Subcutaneous adipose tissue (tissue), 4 donors: ENCODE results near the gene PADI2. TPM values are rescaled to one million over a fixed set of nuclear protein-coding genes. Genes with fewer than 3 reads are reported as not detected.

ENCODE experiments used
- total RNA-seq, 4 donors: library from RNA; depleted of rRNA; stranded (reverse); fragments of >200 nt; gene quantifications; one replicate each; pipeline ENCODE4 v1.1.0, GENCODE V29; 2016
- TF ChIP-seq, protein P1 (sequence below): fragments of 450-650 bp; IDR thresholded peaks from one replicate; pipeline ENCODE4 v1.5.1; 2016; ENCODE audit warnings: low read depth, mild to moderate bottlenecking, control low read depth, antibody characterized with exemption, moderate library complexity

The PADI2 gene
- total RNA-seq, 4 donors from 2014 or later = 0.19 to 2.9 (median 0.60) TPM

DNA sequence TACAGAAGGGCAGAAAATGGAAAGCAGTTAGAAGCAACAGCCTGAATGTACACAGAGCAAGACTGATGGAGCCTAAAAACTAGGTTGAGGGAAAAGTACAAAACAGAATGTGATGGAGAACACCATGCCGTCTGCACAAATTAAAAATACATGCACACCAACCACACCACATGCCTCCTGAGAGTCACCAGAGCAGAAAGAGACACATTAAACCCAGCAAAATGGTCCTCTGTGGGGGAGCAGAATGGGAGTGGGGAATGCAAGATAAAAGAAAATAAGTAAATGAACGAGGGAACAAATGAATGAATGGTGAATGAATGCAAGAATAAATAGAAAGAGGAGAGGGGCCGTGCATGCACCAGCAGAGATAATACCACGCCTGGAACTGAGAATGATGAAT lies 24.1 kb downstream of the PADI2 start:
- TF ChIP-seq, protein P1, sequence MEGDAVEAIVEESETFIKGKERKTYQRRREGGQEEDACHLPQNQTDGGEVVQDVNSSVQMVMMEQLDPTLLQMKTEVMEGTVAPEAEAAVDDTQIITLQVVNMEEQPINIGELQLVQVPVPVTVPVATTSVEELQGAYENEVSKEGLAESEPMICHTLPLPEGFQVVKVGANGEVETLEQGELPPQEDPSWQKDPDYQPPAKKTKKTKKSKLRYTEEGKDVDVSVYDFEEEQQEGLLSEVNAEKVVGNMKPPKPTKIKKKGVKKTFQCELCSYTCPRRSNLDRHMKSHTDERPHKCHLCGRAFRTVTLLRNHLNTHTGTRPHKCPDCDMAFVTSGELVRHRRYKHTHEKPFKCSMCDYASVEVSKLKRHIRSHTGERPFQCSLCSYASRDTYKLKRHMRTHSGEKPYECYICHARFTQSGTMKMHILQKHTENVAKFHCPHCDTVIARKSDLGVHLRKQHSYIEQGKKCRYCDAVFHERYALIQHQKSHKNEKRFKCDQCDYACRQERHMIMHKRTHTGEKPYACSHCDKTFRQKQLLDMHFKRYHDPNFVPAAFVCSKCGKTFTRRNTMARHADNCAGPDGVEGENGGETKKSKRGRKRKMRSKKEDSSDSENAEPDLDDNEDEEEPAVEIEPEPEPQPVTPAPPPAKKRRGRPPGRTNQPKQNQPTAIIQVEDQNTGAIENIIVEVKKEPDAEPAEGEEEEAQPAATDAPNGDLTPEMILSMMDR = no peak

DNA sequence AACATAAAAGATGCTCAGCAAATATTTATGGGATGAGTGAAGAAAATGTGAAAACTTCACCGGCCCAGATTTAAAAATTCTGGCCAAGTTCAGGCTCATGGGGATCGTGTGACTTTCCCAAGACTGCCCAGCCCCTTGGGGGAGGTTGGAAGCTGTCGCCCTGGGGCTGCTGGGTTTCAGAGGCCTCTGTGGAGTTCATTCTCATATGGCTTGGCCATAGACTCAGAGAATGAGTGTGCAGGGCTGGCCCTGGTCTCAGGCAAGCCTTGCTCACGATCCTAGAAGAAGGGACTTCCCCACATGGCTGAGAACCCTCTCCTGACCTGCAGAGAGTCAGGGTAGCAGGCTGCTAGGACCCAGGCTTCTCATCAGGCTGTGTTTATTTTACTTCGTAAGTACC lies 24.6 kb downstream of the PADI2 start:
- TF ChIP-seq, protein P1 = no peak

DNA sequence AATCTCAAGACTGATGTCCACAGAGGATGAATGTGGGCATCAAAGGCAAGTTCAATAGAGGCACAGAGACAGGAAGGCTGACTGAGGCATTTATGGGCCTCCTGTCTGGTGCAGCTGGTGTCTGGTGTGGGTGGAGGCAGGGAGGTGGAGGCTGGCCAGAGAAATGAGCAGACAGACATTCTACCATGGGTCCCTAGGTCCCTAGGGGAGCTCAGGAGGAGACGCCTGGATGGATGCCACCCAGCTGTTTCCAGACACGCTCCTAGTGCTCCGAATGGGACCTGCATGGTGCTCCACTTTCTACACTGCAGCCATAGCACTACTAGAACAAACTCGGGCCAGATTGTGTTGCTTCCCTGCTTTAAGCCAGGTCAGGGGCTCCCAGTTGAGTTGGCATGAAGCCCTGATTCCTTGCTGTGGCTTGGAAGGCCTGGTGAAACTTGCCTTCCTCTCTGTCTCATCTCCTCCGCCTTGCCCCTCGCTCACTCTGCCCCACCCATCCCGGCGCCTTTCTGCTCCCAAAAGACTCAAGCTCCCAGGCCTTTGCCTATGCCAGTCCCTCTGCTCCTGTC lies 25.3 kb downstream of the PADI2 start:
- TF ChIP-seq, protein P1 = no peak

DNA sequence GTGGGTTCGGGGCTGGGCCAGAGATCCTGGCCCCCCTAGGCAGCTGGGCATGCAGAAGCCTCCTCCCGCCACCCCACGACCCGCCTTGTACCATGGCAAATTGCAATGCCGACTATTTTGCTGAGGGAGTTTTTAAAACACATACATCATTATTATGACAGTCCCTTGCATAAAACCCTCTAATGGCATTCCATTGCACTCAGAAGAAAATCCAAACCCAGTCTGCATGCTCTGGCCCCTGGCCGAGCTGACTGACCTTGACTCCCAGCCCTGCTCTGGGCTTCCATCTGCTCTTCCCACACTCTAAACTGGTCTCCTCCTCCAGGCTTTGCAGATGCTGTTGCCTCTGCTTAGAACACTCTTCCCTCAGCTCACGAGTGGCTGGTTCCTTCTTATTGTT lies 28.0 kb downstream of the PADI2 start:
- TF ChIP-seq, protein P1 = no peak

DNA sequence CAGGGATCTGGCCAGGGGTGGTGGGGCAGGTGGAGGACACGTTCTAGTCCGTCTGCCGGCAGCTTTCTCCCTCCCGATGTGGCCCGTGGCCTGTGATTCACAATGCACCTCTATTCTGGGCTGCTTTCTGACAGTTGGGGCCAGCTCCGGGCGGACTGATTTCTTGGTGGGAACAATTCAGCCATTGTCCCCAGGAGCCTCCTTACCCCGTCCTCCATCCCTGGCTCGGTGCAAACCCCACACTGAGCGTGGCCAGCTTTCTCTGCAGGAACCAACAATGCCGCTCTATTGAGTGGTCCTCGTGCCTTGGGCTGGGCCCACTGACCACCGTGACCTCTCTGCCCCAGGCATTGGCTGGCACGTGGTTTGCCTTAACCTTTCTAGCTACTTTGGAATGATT lies 29.7 kb downstream of the PADI2 start:
- TF ChIP-seq, protein P1 = no peak

DNA sequence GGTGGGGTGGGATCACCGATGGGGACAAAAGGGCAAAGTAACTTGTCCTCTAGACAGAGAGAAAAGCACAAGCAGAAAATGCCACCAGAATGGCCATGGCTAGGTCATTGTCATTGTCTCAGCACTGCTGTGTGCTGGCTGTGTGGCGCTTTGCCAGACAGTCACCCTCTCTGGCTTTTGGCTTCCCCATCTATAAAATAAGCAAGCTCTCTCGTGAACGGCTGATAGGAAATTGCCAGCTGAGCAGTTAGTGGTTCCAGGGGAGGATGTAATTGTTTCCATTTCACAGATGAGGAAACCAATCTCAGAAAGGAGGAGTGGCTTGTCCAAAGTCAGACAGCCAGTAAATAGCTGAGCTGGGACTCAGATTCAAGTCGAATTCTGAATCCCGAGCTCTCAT lies 32.5 kb downstream of the PADI2 start:
- TF ChIP-seq, protein P1 = no peak

DNA sequence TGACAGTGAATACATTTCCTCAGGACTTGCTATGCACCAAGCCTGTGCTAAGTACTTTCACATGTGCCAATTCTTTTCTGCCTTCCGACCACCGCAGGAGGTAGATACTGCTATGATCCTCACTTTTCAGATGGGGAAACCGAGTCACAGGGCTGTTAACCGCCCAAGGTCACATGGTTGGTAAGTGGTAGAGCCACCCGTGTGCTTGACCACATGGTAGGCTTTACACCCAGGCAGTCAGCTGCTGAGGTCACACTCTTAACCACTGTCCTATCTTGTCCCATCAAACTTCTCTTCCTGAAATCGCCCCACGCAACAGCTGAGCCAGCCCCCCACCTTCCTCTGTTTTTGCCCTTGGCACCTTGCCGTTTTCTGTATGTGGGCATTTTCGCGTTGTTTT lies 34.5 kb downstream of the PADI2 start:
- TF ChIP-seq, protein P1 = no peak
